HepG2 (cell line): ENCODE measurements around the gene CRYBA2. TPM values are rescaled to one million over a fixed set of nuclear protein-coding genes. Genes with fewer than 3 reads are reported as not detected.

Experiments
- ATAC-seq: fragments of 200-7000 bp; cut with Tn5 transposase; 3 replicates; pipeline ENCODE4 v1.9.1; 2020; ENCODE audit warnings: mild to moderate bottlenecking, moderate library complexity
- BruUV-seq: library from RNA; stranded (reverse); fragments of 400-500 nt; replicated peaks from 2 replicates; lab custom pipeline; 2021; lab: Mats Ljungman, UMichigan
- CTCF ChIA-PET: fragments of 300-600 bp; formaldehyde crosslinking; extraction: SDS; loops from one replicate; lab custom pipeline; 2021; ENCODE audit warnings: low total read pairs, inconsistent platforms, low intra/inter-chr PET ratio; lab: Yijun Ruan, JAX
- POLR2A ChIA-PET: fragments of 350-600 bp; sonication (Branson Sonifier 250); formaldehyde crosslinking; loops from one replicate; lab custom pipeline; 2020; ENCODE audit warnings: antibody characterized with exemption, inconsistent platforms; lab: Yijun Ruan, JAX
- DNase-seq: peaks from one replicate; pipeline ENCODE4 v3.0.0-alpha.2; 2015; ENCODE audit warnings: low spot score
- FAIRE-seq: peaks from 3 replicates; lab custom pipeline; 2011; peaks lifted over from hg19 to GRCh38; lab: Jason Lieb, UNC
- H2AFZ ChIP-seq: one replicate; pipeline ENCODE4 v1.6.1; 2011; ENCODE audit warnings: low read length, inconsistent platforms
- H3K27ac ChIP-seq: fragments of 300-600 bp; 3 replicates; pipeline ENCODE4 v1.8.0; 2011; ENCODE audit warnings: mixed run types, mild to moderate bottlenecking, mixed read lengths, low read length, inconsistent platforms; ENCODE audit not compliant: insufficient read depth; ENCODE audit errors: extremely low read length
- H3K27me3 ChIP-seq, 2 experiments: fragments of 200-600 bp in 1 of 2; 2 replicates in 1 of 2; 3 replicates in 1 of 2; pipeline versions ENCODE4 v1.6.0 to v1.8.0; 2011; ENCODE audit warnings: low read length in 2 of 2, mild to moderate bottlenecking in 2 of 2, moderate library complexity in 2 of 2, inconsistent platforms in 1 of 2; ENCODE audit not compliant: insufficient read depth in 2 of 2, control insufficient read depth in 1 of 2
- H3K36me3 ChIP-seq, 2 experiments: fragments of 200-600 bp in 1 of 2; replicated peaks in 1 of 2; 2 replicates in 1 of 2; 3 replicates in 1 of 2; pipeline versions ENCODE4 v1.5.1 to v1.8.0; 2011; ENCODE audit warnings: low read length in 2 of 2, inconsistent platforms in 1 of 2; ENCODE audit not compliant: insufficient read depth in 2 of 2, control insufficient read depth in 1 of 2
- H3K4me1 ChIP-seq: 2 replicates; pipeline ENCODE4 v1.5.1; 2012; ENCODE audit warnings: low read length, inconsistent platforms; ENCODE audit not compliant: insufficient read depth
- H3K4me2 ChIP-seq: 2 replicates; pipeline ENCODE4 v1.6.0; 2011; ENCODE audit warnings: low read depth, low read length, inconsistent platforms
- H3K4me3 ChIP-seq, 3 experiments: fragments of 200-600 bp in 1 of 3; sonication (generic), shearing (Covaris generic) in 1 of 3; replicated peaks in 1 of 3; 2 replicates each; pipeline ENCODE4 v1.5.1; 2011 to 2016; ENCODE audit warnings: low read length in 3 of 3, inconsistent platforms in 2 of 3, low read depth in 2 of 3, mild to moderate bottlenecking in 2 of 3, control low read depth in 1 of 3, mixed read lengths in 1 of 3; ENCODE audit not compliant: insufficient read depth in 1 of 3
- H3K79me2 ChIP-seq: one replicate; pipeline ENCODE4 v1.6.1; 2011; ENCODE audit warnings: low read length, inconsistent platforms; ENCODE audit not compliant: insufficient read depth
- H3K9ac ChIP-seq: 2 replicates; pipeline ENCODE4 v1.6.0; 2011; ENCODE audit warnings: mild to moderate bottlenecking, low read depth, low read length, inconsistent platforms; ENCODE audit not compliant: insufficient read depth
- H3K9me3 ChIP-seq: 2 replicates; pipeline ENCODE4 v1.5.1; 2012; ENCODE audit warnings: mild to moderate bottlenecking, low read length
- H4K20me1 ChIP-seq: 2 replicates; pipeline ENCODE4 v1.6.0; 2011; ENCODE audit warnings: inconsistent platforms, mild to moderate bottlenecking, low read length, moderate library complexity; ENCODE audit not compliant: insufficient read depth
- BORCS8-MEF2B ChIP-seq: sonication (generic); formaldehyde crosslinking; IDR thresholded peaks from 2 replicates; pipeline ENCODE4 v1.8.0; 2022; ENCODE audit warnings: mild to moderate bottlenecking, missing genetic modification reagents
- CREB1 ChIP-seq, 2 experiments: fragments of 450-650 bp in 1 of 2; IDR thresholded peaks; 2 replicates each; pipeline ENCODE4 v1.6.1; 2016 to 2017; ENCODE audit warnings: control low read depth in 1 of 2, mild to moderate bottlenecking in 1 of 2, missing compliant biosample characterization in 1 of 2, missing genetic modification characterization in 1 of 2
- FLYWCH1 ChIP-seq: sonication (generic); formaldehyde crosslinking; IDR thresholded peaks from 2 replicates; pipeline ENCODE4 v1.8.1; 2023; ENCODE audit warnings: mild to moderate bottlenecking, missing genetic modification reagents
- NCOR1 ChIP-seq: fragments of 200-600 bp; sonication (generic); IDR thresholded peaks from 2 replicates; pipeline ENCODE4 v1.7.0; 2017; ENCODE audit warnings: antibody characterized with exemption, low read length, borderline replicate concordance
- PCBP2 ChIP-seq: fragments of 200-400 bp; formaldehyde crosslinking; optimal IDR thresholded peaks from 2 replicates; pipeline ENCODE3; 2018; ENCODE audit warnings: low read length, low read depth; ENCODE audit not compliant: poor library complexity, severe bottlenecking
- SRSF4 ChIP-seq: fragments of 200-400 bp; formaldehyde crosslinking; IDR thresholded peaks from one replicate; pipeline ENCODE4 v1.6.1; 2018; ENCODE audit warnings: mild to moderate bottlenecking, low read depth, low read length, moderate library complexity; ENCODE audit not compliant: poor library complexity, severe bottlenecking
- TBL1XR1 ChIP-seq: fragments of 150-350 bp; IDR thresholded peaks from 2 replicates; pipeline ENCODE4 v1.6.1; 2014; ENCODE audit warnings: borderline replicate concordance, low read length; ENCODE audit not compliant: partially characterized antibody
- ZNF446 ChIP-seq: sonication (generic); formaldehyde crosslinking; IDR thresholded peaks from 2 replicates; pipeline ENCODE4 v1.5.0; 2020; ENCODE audit warnings: mild to moderate bottlenecking, missing genetic modification reagents
- ZNF674 ChIP-seq: sonication (generic); formaldehyde crosslinking; IDR thresholded peaks from 2 replicates; pipeline ENCODE4 v1.5.0; 2020; ENCODE audit warnings: low read depth, mild to moderate bottlenecking, missing genetic modification reagents
- WGBS: methylation state at CpG from one replicate; pipeline ENCODE4 v1.1.6; 2017; ENCODE audit warnings: low lambda C conversion rate; 5-methylcytosine and 5-hydroxymethylcytosine counted together
- in situ Hi-C: cut with HindIII; loops from 2 replicates; pipeline ENCODE4 v1.10.0; 2017; ENCODE audit warnings: low pct_unique_long_range_greater_than_20kb; ENCODE audit not compliant: extremely low pct_ligation_motif_present
- intact Hi-C: fragments of 100-400 bp; cut with micrococcal nuclease; formaldehyde crosslinking; loops from one replicate; pipeline ENCODE4 v1.10.0; 2022; ENCODE audit not compliant: unreplicated experiment
- polyA plus RNA-seq, 8 experiments: library from polyadenylated mRNA; depleted of rRNA in 3 of 8; stranded (reverse) in 7 of 8; unstranded in 1 of 8; fragments of >200 nt; fragmentation: Illumina TruSeq in 4 of 8; extraction: Trizol in 4 of 8; gene quantifications; 2 replicates each; pipeline versions ENCODE4 v1.2.1 to v1.2.3, GENCODE V29; 2011 to 2016; ENCODE audit warnings: low read depth in 4 of 8, missing spikeins in 1 of 8, mixed read lengths in 1 of 8; ENCODE audit not compliant: insufficient read depth in 1 of 8
- total RNA-seq, 5 experiments: library from RNA; depleted of rRNA; stranded (reverse); fragments of >200 nt; fragmentation: Illumina TruSeq; extraction: Trizol; gene quantifications; 2 replicates each; pipeline ENCODE4 v1.2.3, GENCODE V29; 2016; ENCODE audit warnings: low read depth in 1 of 5
- TF ChIP-seq, protein P1 (sequence below): sonication (generic); formaldehyde crosslinking; IDR thresholded peaks from 2 replicates; pipeline ENCODE4 v1.4.0; 2020; ENCODE audit warnings: missing genetic modification reagents, borderline replicate concordance
- TF ChIP-seq, protein P2 (sequence below): sonication (generic); formaldehyde crosslinking; IDR thresholded peaks from 2 replicates; pipeline ENCODE4 v1.9.0; 2022; ENCODE audit warnings: low read depth, missing genetic modification reagents

CRYBA2 gene
- total and polyA plus RNA-seq, 2 of the 13 experiments (the other 11 are each of a cell fraction or from before 2014, with no cell fraction given), result not detected

DNA sequence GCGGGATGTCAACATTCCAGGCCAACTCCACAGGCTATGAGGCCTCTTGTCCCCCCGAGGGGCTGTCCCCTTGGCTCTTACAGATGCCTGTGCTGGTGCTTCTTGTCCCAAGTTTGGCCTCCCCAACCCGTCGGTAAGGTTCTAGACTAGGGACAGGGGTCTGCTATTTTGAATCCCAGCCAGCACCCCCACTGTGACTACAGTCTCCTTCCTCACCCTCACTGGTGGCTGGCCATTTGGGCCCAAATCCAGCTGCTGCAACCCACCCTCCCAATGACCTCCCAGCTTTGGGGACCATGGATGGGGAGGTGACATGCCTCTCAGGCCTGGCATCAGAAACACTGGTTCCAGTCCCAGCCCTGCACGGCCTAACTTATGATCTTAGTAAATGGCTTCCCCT is 29.4 kb upstream of the CRYBA2 start (continued):
- no peak for TF ChIP-seq BORCS8-MEF2B (CRISPR knock-in tag)
- TF ChIP-seq, protein P1, sequence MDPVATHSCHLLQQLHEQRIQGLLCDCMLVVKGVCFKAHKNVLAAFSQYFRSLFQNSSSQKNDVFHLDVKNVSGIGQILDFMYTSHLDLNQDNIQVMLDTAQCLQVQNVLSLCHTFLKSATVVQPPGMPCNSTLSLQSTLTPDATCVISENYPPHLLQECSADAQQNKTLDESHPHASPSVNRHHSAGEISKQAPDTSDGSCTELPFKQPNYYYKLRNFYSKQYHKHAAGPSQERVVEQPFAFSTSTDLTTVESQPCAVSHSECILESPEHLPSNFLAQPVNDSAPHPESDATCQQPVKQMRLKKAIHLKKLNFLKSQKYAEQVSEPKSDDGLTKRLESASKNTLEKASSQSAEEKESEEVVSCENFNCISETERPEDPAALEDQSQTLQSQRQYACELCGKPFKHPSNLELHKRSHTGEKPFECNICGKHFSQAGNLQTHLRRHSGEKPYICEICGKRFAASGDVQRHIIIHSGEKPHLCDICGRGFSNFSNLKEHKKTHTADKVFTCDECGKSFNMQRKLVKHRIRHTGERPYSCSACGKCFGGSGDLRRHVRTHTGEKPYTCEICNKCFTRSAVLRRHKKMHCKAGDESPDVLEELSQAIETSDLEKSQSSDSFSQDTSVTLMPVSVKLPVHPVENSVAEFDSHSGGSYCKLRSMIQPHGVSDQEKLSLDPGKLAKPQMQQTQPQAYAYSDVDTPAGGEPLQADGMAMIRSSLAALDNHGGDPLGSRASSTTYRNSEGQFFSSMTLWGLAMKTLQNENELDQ (CRISPR knock-in tag), result no peak
- TF ChIP-seq TBL1XR1, result no peak
- no peak for TF ChIP-seq ZNF446 (CRISPR knock-in tag)
- no peak for TF ChIP-seq ZNF674 (CRISPR knock-in tag)
- TF ChIP-seq PCBP2, result no peak
- TF ChIP-seq CREB1 (IDR thresholded peaks at IDR 0.05), result no peak
- TF ChIP-seq CREB1 (CRISPR knock-in tag; IDR thresholded peaks at IDR 0.05), result no peak
- TF ChIP-seq NCOR1, result no peak
- TF ChIP-seq FLYWCH1 (CRISPR knock-in tag), result no peak

DNA sequence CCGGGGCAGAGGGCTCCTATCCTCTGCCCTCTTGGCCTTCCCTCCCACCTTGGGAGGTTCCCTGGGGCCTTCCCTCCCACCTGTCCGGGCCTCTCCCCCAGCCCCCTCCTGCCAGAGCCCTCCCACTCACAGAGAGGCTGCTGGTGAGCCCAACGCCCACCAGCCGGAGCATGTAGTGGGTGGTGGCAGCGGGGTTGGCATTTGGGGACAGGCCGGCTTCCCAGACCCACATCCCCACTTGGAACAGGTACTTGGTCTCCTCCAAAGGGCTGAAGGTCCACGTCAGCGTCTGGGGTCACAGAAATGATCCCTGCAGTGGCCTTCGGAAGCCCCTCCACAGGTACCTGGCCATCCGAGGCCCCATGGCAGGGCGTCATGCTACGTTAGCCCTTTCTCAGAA is 28.8 kb upstream of the CRYBA2 start:
- intact Hi-C loops, result no loop called here
- in situ Hi-C loops, result no loop called here
- POLR2A ChIA-PET, result no interaction called here

More for the DNA sequence above, 28.8 kb upstream of the CRYBA2 start:
- H3K4me3 ChIP-seq, result no peak overlapping the region
- BruUV-seq, result no TSS peak
- no peak for ATAC-seq
- no peaks in the 10 kb centered on the region for H3K4me1 ChIP-seq
- H3K9me3 ChIP-seq, result no peaks in the 10 kb centered on the region
- H3K79me2 ChIP-seq, result no peaks in the 10 kb centered on the region
- H4K20me1 ChIP-seq, result peaks cover 16% of the 10 kb centered on the region; the same call in 1 of the 2 replicates
- no peak overlapping the region for H3K4me2 ChIP-seq
- peaks cover 41 to 94% of the 10 kb centered on the region in 2 experiments for H3K27me3 ChIP-seq
- CTCF ChIA-PET, result no interaction called here
- no peaks in the 10 kb centered on the region for H3K36me3 ChIP-seq
- WGBS, result 24% methylated on average over 9 of the region's 12 CpGs
- no peak overlapping the region for H2AFZ ChIP-seq
- no peak for TF ChIP-seq SRSF4
- TF ChIP-seq, protein P2, sequence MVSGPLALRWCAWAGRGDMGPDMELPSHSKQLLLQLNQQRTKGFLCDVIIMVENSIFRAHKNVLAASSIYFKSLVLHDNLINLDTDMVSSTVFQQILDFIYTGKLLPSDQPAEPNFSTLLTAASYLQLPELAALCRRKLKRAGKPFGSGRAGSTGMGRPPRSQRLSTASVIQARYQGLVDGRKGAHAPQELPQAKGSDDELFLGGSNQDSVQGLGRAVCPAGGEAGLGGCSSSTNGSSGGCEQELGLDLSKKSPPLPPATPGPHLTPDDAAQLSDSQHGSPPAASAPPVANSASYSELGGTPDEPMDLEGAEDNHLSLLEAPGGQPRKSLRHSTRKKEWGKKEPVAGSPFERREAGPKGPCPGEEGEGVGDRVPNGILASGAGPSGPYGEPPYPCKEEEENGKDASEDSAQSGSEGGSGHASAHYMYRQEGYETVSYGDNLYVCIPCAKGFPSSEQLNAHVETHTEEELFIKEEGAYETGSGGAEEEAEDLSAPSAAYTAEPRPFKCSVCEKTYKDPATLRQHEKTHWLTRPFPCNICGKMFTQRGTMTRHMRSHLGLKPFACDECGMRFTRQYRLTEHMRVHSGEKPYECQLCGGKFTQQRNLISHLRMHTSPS (CRISPR knock-in tag), result no peak
- H3K9ac ChIP-seq, result no peak overlapping the region
- FAIRE-seq, result no peak
- no peak overlapping the region for H3K27ac ChIP-seq
- no peak for DNase-seq
